NCI-H526 treated with DMSO at 0.1 percent for 48 hours (cell line): ENCODE measurements around the gene SYCE3.
"Not testable (repeated sequence)": the region's sequence is repeated elsewhere in the genome, so short reads cannot be mapped to it uniquely, and the experiment has no call there.

ENCODE experiments used
- DNase-seq: peaks from one replicate; lab custom pipeline; 2025; lab: John Stamatoyannopoulos, UW

Gene SYCE3

GRCh38 chr22:50530877-50531545, 31.7 kb downstream of the SYCE3 start:
- DNase-seq: no peak

DNA sequence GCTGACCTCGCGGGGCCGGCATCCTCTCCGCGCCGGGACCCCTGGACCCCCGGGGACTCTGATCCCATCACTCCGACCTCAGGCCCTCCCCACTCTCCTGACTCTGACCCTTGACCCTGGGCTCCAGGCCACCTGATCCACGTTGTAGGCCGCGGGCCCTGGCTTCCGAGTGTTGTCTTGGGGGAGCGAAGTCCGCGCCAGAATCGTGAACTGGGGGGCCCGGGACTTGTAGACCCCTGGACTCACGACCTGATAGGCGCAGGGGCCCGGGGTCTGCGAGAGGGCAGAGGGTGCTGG, 32.2 kb downstream of the SYCE3 start:
- DNase-seq: no peak

- no peak for DNase-seq
These were observed 32.7 kb downstream of the SYCE3 start, which contains the start of gene TYMP for GRCh38 chr22:50529897-50530579. TSS of gene TYMP (minus strand) at chr22:50530012. CDS start at chr22:50529709, 303 bp downstream.

GRCh38 chr22:50529416-50529896, 33.3 kb downstream of the SYCE3 start:
- DNase-seq: no peak

DNA sequence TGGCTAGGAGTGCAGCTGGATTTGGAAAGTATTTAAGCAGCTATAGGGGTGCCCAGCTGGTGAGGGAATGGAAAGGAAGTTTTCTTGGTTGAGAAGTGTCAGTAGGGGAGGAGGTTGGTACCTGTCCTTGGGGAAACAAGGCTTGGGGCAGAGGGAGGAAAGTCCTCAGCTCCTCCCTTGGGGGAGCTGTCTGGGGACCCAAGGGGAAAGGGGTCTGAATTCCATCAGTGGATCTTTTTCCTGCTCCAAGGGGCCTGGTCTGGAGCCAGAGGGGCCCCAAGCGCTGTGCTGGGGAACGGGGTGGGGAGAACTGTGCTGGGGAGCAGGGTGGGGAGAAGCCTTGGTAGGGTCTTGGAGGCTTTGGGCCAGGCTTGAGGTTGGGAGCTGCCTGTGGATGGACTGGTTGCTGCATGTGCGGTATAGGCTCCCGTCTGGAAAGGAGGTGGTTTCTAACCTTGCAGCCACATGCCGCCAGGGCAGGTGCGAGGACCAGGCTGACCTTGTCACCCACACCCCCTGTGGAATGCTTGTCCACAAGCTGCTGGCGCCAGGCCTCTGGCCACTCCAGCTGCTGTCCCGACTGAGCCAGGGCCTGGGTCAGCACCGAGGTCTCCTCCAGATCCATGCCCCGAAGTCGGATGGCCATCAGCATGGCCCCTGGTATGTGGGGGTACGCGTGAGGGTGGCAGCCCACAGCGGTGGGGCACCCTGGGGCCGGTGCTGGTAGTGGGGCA, 33.9 kb downstream of the SYCE3 start:
- DNase-seq: no peak

DNA sequence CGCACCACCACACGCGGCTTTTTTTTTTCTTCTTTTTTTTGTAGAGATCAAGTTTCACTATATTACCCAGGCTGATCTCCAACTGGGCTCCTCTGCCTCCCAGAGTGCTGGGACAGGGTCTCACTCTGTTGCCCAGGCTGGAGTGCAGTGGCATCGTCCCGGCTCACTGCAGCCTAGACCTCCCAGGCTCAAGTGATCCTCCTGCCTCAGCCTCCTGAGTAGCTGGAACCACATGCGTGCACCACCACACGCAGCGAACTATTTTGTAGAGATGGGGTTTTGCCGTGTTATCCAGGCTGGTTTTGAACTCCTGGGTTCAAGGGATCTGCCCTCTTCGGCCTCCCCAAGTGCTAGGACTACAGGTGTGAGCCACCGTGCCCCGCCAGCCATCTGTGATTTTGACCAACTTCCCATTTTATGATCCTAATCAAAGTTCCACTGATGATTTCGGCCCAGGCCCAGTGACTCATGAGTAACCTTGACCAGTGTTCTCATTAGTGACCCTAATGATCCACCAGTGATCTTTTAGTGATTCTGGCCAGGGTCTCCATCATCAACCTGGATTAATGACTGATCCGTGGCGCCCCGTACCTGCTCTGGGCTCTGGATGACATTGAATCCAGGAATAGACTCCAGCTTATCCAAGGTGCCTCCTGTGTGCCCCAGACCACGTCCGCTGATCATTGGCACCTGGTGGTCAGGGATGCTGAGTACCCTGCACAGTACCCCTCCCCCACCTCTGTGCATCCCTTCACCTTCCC, 34.6 kb downstream of the SYCE3 start:
- DNase-seq: no peak

DNA sequence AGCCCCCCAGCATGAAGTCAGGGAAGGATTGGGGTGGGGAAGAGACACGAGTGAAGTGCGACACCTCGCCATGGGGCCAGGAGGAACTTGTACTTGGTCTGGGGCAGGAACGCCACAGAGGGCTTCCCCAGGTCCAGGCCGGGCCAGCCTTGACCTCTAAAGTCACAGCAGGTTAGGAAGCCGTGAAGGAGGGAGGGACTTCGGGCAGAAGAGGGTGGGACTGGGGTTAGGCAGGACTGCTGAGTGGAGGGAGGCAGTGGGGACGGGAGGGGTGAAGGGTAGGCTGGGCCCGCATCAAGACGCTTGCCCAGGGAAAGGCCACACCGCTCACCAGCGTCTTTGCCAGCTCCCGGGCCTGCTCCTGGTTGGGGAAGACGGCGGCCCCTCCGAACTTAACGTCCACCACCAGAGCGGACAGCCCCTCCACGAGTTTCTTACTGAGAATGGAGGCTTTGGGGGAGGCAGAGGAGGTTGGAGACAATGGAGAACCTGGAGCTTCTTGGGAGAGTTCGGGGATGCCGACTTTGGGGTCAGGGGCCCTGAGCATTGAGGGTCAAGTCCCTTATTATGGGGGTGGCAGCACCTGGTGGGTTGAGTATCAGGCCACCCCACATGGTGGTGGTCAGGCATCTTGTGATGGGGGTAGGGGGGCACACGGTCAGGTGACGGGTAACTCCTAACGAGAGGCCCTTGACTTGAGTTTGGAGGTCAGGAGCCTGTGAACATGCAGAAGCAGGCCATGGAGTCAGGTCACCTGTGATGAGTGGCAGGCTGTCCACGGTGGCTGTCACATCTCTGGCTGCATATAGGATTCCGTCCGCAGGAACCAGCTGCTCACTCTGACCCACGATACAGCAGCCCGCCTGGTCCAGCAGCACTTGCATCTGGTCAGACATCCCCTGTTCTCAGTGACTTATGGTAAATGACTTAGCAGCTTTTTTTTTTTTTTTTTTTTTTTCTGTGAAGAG, 35.6 kb downstream of the SYCE3 start:
- DNase-seq: no peak

DNA sequence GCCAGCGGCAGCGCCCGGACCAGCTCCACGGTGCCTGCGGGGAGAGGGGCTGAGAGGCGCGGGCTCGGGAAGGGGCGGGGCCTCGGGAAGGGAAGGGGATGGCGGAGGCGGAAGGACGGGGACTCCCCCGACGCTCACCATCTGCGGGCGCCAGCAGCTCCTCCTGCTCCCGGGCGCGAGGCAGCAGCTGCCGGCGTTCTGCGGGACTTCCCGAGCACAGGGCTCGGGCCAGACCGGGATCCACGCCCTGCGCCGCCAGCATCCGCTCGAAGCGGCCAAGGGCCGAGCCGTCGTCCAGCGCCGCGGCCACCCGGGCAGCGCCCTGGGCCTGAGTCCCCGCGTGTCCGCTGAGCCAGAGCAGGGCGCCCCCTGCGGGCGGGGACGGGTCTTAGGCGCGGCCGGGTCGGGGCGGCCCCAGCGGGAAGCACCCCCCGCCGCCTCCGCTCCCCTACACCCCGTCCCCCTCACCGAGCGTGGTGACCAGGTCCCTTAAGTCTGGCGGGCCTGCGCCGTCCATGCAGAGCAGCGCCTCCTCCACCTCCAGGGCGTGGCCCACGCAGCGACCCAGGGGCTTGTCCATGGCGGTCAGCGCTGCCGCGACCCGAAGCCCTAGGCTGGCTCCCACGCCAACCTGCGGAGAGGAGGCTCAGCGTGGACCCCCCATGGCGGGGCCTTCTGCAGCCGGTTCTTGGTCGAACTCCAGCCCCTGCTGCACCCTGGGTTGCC, 36.4 kb downstream of the SYCE3 start:
- no peak for DNase-seq

GRCh38 chr22:50525858-50526107, 36.9 kb downstream of the SYCE3 start:
- peak; percentile 66 for DNase-seq

GRCh38 chr22:50525104-50525857, 37.4 kb downstream of the SYCE3 start, which contains the start of gene SCO2:
TSS of gene SCO2 (minus strand) at chr22:50525598. CDS start at chr22:50524411, 1,187 bp downstream.
- peak; percentile 80 for DNase-seq

GRCh38 chr22:50524676-50525103, 38.0 kb downstream of the SYCE3 start:
- DNase-seq: no peak

DNA sequence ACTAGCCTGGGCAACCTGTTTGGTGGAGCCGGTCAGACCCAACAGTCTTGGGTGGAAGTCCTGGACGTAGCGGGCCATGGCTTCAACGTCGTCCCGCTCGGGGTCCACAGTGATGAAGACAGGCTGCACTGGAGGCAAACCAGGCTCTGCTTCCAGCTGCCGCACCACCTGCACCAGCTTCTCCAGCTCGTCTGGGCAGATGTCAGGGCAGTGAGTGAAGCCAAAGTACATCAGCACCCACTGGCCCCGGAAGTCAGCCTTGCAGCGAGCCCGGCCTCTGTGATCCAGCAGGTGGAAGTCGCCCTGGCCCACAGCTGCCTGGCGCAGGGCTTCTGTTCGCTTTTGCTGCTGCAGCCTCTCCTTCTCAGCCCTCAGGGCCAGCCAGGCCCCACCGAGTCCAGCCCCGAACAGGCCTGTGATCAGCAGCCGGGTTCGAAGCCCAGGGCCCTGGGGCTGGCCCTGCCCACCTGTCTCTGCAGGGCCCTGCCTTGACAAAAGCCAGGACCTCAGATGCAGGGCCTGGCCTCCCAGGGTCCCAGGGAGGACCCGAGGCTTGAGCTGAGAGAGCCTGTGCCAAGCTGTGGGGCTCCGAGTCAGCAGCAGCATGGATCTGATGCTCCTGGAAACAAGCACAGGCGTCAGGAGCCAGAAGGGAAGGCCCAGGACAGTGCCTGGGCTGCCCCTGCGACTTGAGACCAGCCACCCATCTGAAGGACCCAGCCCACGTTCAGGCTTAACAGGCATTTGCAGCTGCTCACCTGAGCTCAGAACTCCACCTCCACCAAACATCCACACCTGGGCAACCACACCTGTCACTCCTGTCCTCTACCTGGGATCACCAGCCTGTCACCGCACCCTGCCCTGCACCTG, 38.7 kb downstream of the SYCE3 start:
- peak; percentile 33 for DNase-seq

- DNase-seq: no peak
These were observed 39.3 kb downstream of the SYCE3 start for GRCh38 chr22:50523458-50523805.

GRCh38 chr22:50522806-50523438, 39.8 kb downstream of the SYCE3 start:
- no peak for DNase-seq

GRCh38 chr22:50522208-50522805, 40.4 kb downstream of the SYCE3 start:
- no peak for DNase-seq

DNA sequence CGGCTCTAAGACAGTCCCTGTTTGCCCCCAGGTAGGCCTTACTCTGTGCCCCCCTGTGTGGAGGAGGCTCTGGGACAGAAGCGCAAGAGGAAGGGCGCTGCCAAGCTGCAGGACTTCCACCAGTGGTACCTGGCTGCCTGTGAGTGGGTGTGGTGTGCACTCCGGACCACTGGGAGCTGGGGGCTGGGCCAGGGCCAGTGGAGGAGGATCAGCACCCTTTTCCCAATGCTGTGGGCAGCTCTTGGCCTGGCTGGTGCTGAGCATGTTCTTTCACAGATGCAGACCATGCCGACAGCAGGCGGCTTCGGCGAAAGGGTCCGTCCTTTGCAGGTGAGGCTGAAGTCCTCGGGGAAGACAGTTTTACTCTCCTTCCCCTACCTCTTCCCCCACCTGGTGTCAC, 41.0 kb downstream of the SYCE3 start:
- DNase-seq: no peak

GRCh38 chr22:50520826-50521453, 41.8 kb downstream of the SYCE3 start:
- DNase-seq: no peak

GRCh38 chr22:50520184-50520583, 42.5 kb downstream of the SYCE3 start:
- not testable (repeated sequence) for DNase-seq
